Esophagus muscularis mucosa (tissue), 4 donors: ENCODE measurements around the gene FZD10. TPM values are rescaled to one million over a fixed set of nuclear protein-coding genes. Genes with fewer than 3 reads are reported as not detected.

Experiments
- DNase-seq: peaks from one replicate; pipeline ENCODE4 v3.0.0-alpha.2; 2017; ENCODE audit errors: extremely low spot score
- H3K27ac ChIP-seq, 4 donors: fragments of 200-600 bp; sonication (generic); replicated peaks in 1 of 4; 1 replicate in 3 of 4; 2 replicates in 1 of 4; pipeline ENCODE4 v1.5.1; 2016 to 2019; ENCODE audit warnings: mild to moderate bottlenecking in 1 of 4
- H3K27me3 ChIP-seq, 4 donors: fragments of 200-600 bp; sonication (generic); one replicate each; pipeline versions ENCODE4 v1.5.1 to v1.6.0; 2016 to 2019
- H3K36me3 ChIP-seq, 4 donors: fragments of 200-600 bp; sonication (generic); one replicate each; pipeline ENCODE4 v1.5.1; 2016 to 2019
- H3K4me1 ChIP-seq, 4 donors: fragments of 200-600 bp; sonication (generic); one replicate each; pipeline ENCODE4 v1.5.1; 2016 to 2019
- H3K4me3 ChIP-seq, 4 donors: fragments of 200-600 bp; sonication (generic); 1 replicate in 2 of 4; 2 replicates in 2 of 4; pipeline ENCODE4 v1.5.1; 2016 to 2019; ENCODE audit warnings: mild to moderate bottlenecking in 4 of 4, moderate library complexity in 1 of 4
- H3K9me3 ChIP-seq, 4 donors: fragments of 200-600 bp; sonication (generic); 1 replicate in 3 of 4; 2 replicates in 1 of 4; pipeline ENCODE4 v1.5.1; 2016 to 2019
- EP300 ChIP-seq: sonication (generic); formaldehyde crosslinking; IDR thresholded peaks from one replicate; pipeline ENCODE4 v1.6.1; 2017; ENCODE audit warnings: antibody characterized with exemption
- POLR2A ChIP-seq: fragments of 450-650 bp; IDR thresholded peaks from one replicate; pipeline ENCODE4 v1.6.1; 2017; ENCODE audit warnings: antibody characterized with exemption, moderate library complexity, mild to moderate bottlenecking, low read depth
- POLR2AphosphoS5 ChIP-seq, 2 donors: sonication (generic); formaldehyde crosslinking; IDR thresholded peaks; one replicate each; pipeline ENCODE4 v1.6.1; 2017; ENCODE audit warnings: antibody characterized with exemption in 2 of 2
- WGBS: methylation state at CpG from one replicate; pipeline ENCODE4 v1.1.5; 2018; 5-methylcytosine and 5-hydroxymethylcytosine counted together
- intact Hi-C: fragments of 100-400 bp; cut with DNase I; formaldehyde crosslinking; loops from one replicate; pipeline ENCODE4 v1.15.1; 2023
- total RNA-seq, 4 donors: library from RNA; depleted of rRNA; stranded (reverse); fragments of >200 nt; gene quantifications; one replicate each; pipeline versions ENCODE4 v1.1.0 to v1.2.1, GENCODE V29; 2016
- TF ChIP-seq, protein P1 (sequence below), 3 experiments: fragments of 200-600 bp in 2 of 3; fragments of 450-650 bp in 1 of 3; sonication (generic) in 2 of 3; IDR thresholded peaks; one replicate each; pipeline ENCODE4 v1.5.1; 2017 to 2019; ENCODE audit warnings: antibody characterized with exemption in 3 of 3, mild to moderate bottlenecking in 2 of 3, moderate library complexity in 1 of 3

FZD10 gene
- total RNA-seq, 4 donors from 2014 or later: 0.42 to 1.5 (median 1.0) TPM

DNA sequence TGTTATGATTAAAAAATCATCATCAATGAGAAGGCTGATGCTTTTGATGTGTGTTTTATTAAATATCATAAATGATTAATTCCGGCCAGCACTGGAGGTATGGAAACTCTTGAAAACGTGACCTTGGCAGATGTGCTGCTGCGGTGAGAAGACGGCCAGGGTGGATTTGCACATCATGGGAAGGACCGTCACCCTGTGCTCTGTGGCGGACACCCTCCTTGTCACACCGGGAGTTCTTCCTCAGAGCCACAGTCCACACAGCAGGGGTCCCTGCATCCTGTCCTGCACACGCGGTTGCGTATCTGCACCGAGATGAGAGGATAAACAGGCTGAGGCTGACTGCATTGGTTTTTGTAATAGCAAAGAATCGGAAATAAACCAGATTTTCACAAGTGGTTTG lies 33.5 kb downstream of the FZD10 start:
- TF ChIP-seq EP300 (no peak), POLR2A (no peak), POLR2AphosphoS5 (IDR thresholded peaks at IDR 0.05) (no peak)
- TF ChIP-seq, protein P1, sequence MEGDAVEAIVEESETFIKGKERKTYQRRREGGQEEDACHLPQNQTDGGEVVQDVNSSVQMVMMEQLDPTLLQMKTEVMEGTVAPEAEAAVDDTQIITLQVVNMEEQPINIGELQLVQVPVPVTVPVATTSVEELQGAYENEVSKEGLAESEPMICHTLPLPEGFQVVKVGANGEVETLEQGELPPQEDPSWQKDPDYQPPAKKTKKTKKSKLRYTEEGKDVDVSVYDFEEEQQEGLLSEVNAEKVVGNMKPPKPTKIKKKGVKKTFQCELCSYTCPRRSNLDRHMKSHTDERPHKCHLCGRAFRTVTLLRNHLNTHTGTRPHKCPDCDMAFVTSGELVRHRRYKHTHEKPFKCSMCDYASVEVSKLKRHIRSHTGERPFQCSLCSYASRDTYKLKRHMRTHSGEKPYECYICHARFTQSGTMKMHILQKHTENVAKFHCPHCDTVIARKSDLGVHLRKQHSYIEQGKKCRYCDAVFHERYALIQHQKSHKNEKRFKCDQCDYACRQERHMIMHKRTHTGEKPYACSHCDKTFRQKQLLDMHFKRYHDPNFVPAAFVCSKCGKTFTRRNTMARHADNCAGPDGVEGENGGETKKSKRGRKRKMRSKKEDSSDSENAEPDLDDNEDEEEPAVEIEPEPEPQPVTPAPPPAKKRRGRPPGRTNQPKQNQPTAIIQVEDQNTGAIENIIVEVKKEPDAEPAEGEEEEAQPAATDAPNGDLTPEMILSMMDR (IDR thresholded peaks at IDR 0.05): no peak
- no peak overlapping the region for H3K27ac ChIP-seq
- intact Hi-C loops: no loop called here
- no peak for DNase-seq
- no peaks in the 10 kb centered on the region for H3K36me3 ChIP-seq
- WGBS: 61% methylated on average over 12 of the region's 12 CpGs
- peaks cover 0 to 2% (median 0%) of the 10 kb centered on the region in 4 donors for H3K9me3 ChIP-seq
- H3K4me3 ChIP-seq: no peak overlapping the region
- H3K27me3 ChIP-seq: peaks cover 0 to 74% (median 0%) of the 10 kb centered on the region in 4 donors
- no peaks in the 10 kb centered on the region for H3K4me1 ChIP-seq

DNA sequence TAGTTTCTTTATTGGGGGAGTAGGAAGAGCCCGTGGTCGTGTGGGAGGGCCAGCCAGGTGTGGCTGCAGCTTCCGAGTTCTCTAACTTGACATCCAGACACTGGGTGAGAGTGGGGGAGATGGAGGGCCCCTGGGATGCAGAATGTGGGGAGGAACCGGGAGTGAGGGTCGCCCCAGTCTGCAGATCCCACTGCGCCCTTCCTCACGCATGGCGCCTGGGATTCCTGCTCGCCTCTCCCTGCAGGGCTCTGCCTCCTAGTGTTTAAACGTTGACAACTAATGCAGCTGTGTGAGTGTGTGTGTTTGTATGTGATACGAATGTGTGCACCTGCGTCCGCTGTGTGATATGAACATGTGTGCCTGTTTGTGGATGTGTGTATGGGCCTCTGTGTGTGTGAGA lies 34.6 kb downstream of the FZD10 start:
- Histone ChIP-seq H3K4me3 (no peak overlapping the region), H3K4me1 (no peaks in the 10 kb centered on the region), H3K9me3 (peaks cover 0 to 12% (median 7%) of the 10 kb centered on the region in 4 donors), H3K27me3 (peaks cover 0 to 67% (median 0%) of the 10 kb centered on the region in 4 donors), H3K36me3 (no peaks in the 10 kb centered on the region), H3K27ac (no peak overlapping the region)
- intact Hi-C loops: no loop called here
- TF ChIP-seq POLR2AphosphoS5 (IDR thresholded peaks at IDR 0.05): no peak
- TF ChIP-seq, protein P1 (IDR thresholded peaks at IDR 0.05): no peak
- TF ChIP-seq POLR2A: no peak
- TF ChIP-seq EP300: no peak
- 55% methylated on average over 13 of the region's 13 CpGs for WGBS
- DNase-seq: no peak

DNA sequence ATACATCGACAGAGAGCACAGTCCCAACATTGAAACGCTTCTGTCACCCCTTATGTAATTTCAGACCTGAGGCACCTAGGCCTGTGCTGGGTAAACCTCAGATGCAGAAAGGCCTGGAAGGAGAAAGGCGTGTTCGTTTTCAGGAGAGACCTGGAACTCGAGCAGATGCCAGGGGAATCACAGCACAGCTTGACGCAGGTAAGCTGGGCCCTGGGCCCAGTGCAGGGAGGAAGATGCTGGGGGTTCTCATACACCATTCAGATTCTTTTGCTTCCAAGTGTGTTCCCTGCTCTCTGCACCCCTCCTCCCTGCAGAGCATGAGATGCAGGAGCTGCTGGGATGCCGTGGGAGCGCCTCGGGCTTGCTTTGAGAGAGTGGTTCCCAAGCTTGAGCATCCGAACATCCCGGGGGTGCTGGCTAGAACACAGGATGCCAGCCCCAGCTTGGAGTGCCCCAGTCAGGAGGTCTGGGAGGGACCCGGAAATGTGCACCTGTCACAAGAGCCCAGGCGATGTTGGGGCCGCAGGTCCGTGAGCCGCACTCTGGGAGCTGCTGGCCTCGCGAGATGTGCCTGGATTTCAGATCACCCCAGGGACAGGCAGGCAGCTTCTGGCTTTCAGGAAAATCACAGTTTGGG lies 35.9 kb downstream of the FZD10 start:
- intact Hi-C loops: no loop called here
- TF ChIP-seq POLR2AphosphoS5 (IDR thresholded peaks at IDR 0.05): no peak
- TF ChIP-seq POLR2A: no peak
- TF ChIP-seq, protein P1 (IDR thresholded peaks at IDR 0.05): no peak
- TF ChIP-seq EP300: no peak
- 89% methylated on average over 18 of the region's 18 CpGs for WGBS
- H3K4me3 ChIP-seq: no peak overlapping the region
- H3K27me3 ChIP-seq: peaks cover 0 to 62% (median 0%) of the 10 kb centered on the region in 4 donors
- H3K36me3 ChIP-seq: no peaks in the 10 kb centered on the region
- no peak for DNase-seq
- no peaks in the 10 kb centered on the region for H3K4me1 ChIP-seq
- no peak overlapping the region for H3K27ac ChIP-seq
- H3K9me3 ChIP-seq: peaks cover 0 to 16% (median 12%) of the 10 kb centered on the region in 4 donors

DNA sequence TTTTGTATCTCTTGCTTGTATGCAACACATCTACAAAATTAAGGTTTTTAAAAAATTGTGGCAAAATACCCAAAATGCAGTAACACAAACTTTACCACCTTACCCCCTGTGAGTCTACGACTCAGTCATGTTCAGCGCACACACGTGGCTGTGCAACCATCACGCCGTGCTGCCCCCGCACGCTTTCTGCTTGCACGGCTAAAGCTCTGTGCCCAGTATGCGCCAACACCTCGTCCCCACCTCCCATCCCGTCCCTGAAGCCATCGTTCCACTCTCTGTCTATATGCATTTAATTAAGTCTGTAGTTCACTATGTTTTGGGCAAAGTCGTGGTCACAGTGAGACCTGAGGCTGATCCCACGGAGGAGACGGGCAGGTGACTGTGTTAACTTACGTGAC lies 36.4 kb downstream of the FZD10 start:
- peaks cover 0 to 59% (median 0%) of the 10 kb centered on the region in 4 donors for H3K27me3 ChIP-seq
- H3K4me1 ChIP-seq: no peaks in the 10 kb centered on the region
- no peaks in the 10 kb centered on the region for H3K36me3 ChIP-seq
- H3K4me3 ChIP-seq: no peak overlapping the region
- DNase-seq: no peak
- no peak for TF ChIP-seq EP300
- TF ChIP-seq POLR2AphosphoS5 (IDR thresholded peaks at IDR 0.05): no peak
- TF ChIP-seq, protein P1 (IDR thresholded peaks at IDR 0.05): no peak
- no peak for TF ChIP-seq POLR2A
- H3K9me3 ChIP-seq: peaks cover 0 to 16% (median 12%) of the 10 kb centered on the region in 4 donors
- 80% methylated on average over 16 of the region's 16 CpGs for WGBS
- no peak overlapping the region for H3K27ac ChIP-seq
- intact Hi-C loops: no loop called here
